Esophagus muscularis mucosa (tissue), 4 donors: ENCODE results near the gene DUS1L. TPM values are rescaled to one million over a fixed set of nuclear protein-coding genes. Genes with fewer than 3 reads are reported as not detected.

ENCODE experiments used
- DNase-seq: peaks from one replicate; pipeline ENCODE4 v3.0.0-alpha.2; 2017; ENCODE audit errors: extremely low spot score
- H3K27ac ChIP-seq, 4 donors: fragments of 200-600 bp; sonication (generic); replicated peaks in 1 of 4; 1 replicate in 3 of 4; 2 replicates in 1 of 4; pipeline ENCODE4 v1.5.1; 2016 to 2019; ENCODE audit warnings: mild to moderate bottlenecking in 1 of 4
- H3K27me3 ChIP-seq, 4 donors: fragments of 200-600 bp; sonication (generic); one replicate each; pipeline versions ENCODE4 v1.5.1 to v1.6.0; 2016 to 2019
- H3K36me3 ChIP-seq, 4 donors: fragments of 200-600 bp; sonication (generic); one replicate each; pipeline ENCODE4 v1.5.1; 2016 to 2019
- H3K4me1 ChIP-seq, 4 donors: fragments of 200-600 bp; sonication (generic); one replicate each; pipeline ENCODE4 v1.5.1; 2016 to 2019
- H3K4me3 ChIP-seq, 4 donors: fragments of 200-600 bp; sonication (generic); 1 replicate in 2 of 4; 2 replicates in 2 of 4; pipeline ENCODE4 v1.5.1; 2016 to 2019; ENCODE audit warnings: mild to moderate bottlenecking in 4 of 4, moderate library complexity in 1 of 4
- H3K9me3 ChIP-seq, 4 donors: fragments of 200-600 bp; sonication (generic); 1 replicate in 3 of 4; 2 replicates in 1 of 4; pipeline ENCODE4 v1.5.1; 2016 to 2019
- CTCF ChIP-seq, 3 experiments: fragments of 200-600 bp in 2 of 3; fragments of 450-650 bp in 1 of 3; sonication (generic) in 2 of 3; IDR thresholded peaks; one replicate each; pipeline ENCODE4 v1.5.1; 2017 to 2019; ENCODE audit warnings: antibody characterized with exemption in 3 of 3, mild to moderate bottlenecking in 2 of 3, moderate library complexity in 1 of 3
- EP300 ChIP-seq: sonication (generic); formaldehyde crosslinking; IDR thresholded peaks from one replicate; pipeline ENCODE4 v1.6.1; 2017; ENCODE audit warnings: antibody characterized with exemption
- POLR2A ChIP-seq: fragments of 450-650 bp; IDR thresholded peaks from one replicate; pipeline ENCODE4 v1.6.1; 2017; ENCODE audit warnings: antibody characterized with exemption, moderate library complexity, mild to moderate bottlenecking, low read depth
- POLR2AphosphoS5 ChIP-seq, 2 donors: sonication (generic); formaldehyde crosslinking; IDR thresholded peaks; one replicate each; pipeline ENCODE4 v1.6.1; 2017; ENCODE audit warnings: antibody characterized with exemption in 2 of 2
- WGBS: methylation state at CpG from one replicate; pipeline ENCODE4 v1.1.5; 2018; 5-methylcytosine and 5-hydroxymethylcytosine counted together
- intact Hi-C: fragments of 100-400 bp; cut with DNase I; formaldehyde crosslinking; loops from one replicate; pipeline ENCODE4 v1.15.1; 2023
- total RNA-seq, 4 donors: library from RNA; depleted of rRNA; stranded (reverse); fragments of >200 nt; gene quantifications; one replicate each; pipeline versions ENCODE4 v1.1.0 to v1.2.1, GENCODE V29; 2016

The DUS1L gene
- total RNA-seq, 4 donors from 2014 or later, result 42.2 to 77.1 (median 52.6) TPM

- TF ChIP-seq EP300 (no peak), CTCF (IDR thresholded peaks at IDR 0.05) (no peak), POLR2AphosphoS5 (IDR thresholded peaks at IDR 0.05) (no peak), POLR2A (no peak)
- DNase-seq, result no peak
- WGBS, result 94% methylated on average over 30 of the region's 44 CpGs
- H3K4me1 ChIP-seq, result peaks cover 0 to 6% (median 0%) of the 10 kb centered on the region in 4 donors
- intact Hi-C loops, result no loop called here
- H3K27me3 ChIP-seq, result no peaks in the 10 kb centered on the region
- H3K27ac ChIP-seq, result no peak overlapping the region
- peaks cover 59 to 80% (median 74%) of the 10 kb centered on the region in 4 donors for H3K36me3 ChIP-seq
- no peak overlapping the region for H3K4me3 ChIP-seq
- no peaks in the 10 kb centered on the region for H3K9me3 ChIP-seq
Measured at GRCh38 chr17:82080789-82081464, 15.3 kb upstream of the DUS1L start.

GRCh38 chr17:82080048-82080788 lies 14.6 kb upstream of the DUS1L start:
- 83% methylated on average over 17 of the region's 36 CpGs for WGBS
- Histone ChIP-seq H3K9me3 (no peaks in the 10 kb centered on the region), H3K4me3 (no peak overlapping the region), H3K4me1 (peaks cover 0 to 6% (median 0%) of the 10 kb centered on the region in 4 donors), H3K36me3 (peaks cover 51 to 73% (median 67%) of the 10 kb centered on the region in 4 donors), H3K27me3 (no peaks in the 10 kb centered on the region), H3K27ac (no peak overlapping the region)
- no peak for TF ChIP-seq POLR2A
- TF ChIP-seq POLR2AphosphoS5 (IDR thresholded peaks at IDR 0.05), result no peak
- TF ChIP-seq EP300, result no peak
- TF ChIP-seq CTCF (IDR thresholded peaks at IDR 0.05), result no peak
- no peak for DNase-seq
- intact Hi-C loops, result no loop called here

DNA sequence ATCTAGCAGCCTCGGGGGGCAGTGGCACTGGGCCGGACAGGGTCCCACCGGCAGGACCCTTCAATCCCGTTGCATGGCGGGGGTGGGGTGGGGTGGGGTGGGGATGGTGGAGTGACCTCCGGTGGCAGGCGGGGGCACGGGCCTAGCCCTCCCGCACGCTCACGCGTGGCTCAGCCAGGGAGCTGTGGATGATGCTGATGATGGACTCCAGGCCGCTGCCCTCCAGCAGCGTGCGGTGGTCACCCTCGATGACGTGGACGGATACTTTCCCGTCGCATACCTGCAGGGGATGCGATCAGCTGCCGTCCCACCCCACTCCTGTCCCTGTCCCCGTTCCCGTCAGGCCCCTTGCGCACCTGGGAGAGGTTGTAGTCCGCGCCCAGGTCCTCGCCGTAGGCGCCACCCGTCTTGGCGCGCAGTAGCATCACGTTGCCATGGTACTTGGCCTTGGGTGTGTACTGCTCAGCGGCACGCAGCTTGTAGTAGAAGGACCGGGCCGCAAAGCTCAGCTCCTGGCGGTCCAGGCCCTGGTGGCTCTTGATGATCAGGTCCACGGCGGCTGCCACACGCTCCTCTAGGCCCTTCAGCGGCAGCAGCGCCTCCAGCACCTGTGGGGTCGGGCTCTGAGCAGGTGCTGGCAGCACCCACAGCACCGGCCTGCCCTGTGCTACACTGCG lies 13.5 kb upstream of the DUS1L start:
- DNase-seq, result no peak
- peaks cover 0 to 6% (median 0%) of the 10 kb centered on the region in 4 donors for H3K4me1 ChIP-seq
- WGBS, result 93% methylated on average over 42 of the region's 47 CpGs
- no peaks in the 10 kb centered on the region for H3K27me3 ChIP-seq
- H3K27ac ChIP-seq, result no peak overlapping the region
- H3K36me3 ChIP-seq, result peaks cover 41 to 62% (median 56%) of the 10 kb centered on the region in 4 donors
- TF ChIP-seq CTCF (IDR thresholded peaks at IDR 0.05) (no peak), EP300 (no peak), POLR2A (no peak), POLR2AphosphoS5 (IDR thresholded peaks at IDR 0.05) (no peak)
- intact Hi-C loops, result no loop called here
- H3K9me3 ChIP-seq, result no peaks in the 10 kb centered on the region
- H3K4me3 ChIP-seq, result no peak overlapping the region

GRCh38 chr17:82078433-82078832 lies 12.8 kb upstream of the DUS1L start:
- intact Hi-C loops, result no loop called here
- WGBS, result 92% methylated on average over 18 of the region's 18 CpGs
- TF ChIP-seq POLR2AphosphoS5 (IDR thresholded peaks at IDR 0.05), result no peak
- TF ChIP-seq EP300, result no peak
- TF ChIP-seq POLR2A, result no peak
- no peak for DNase-seq
- H3K9me3 ChIP-seq, result no peaks in the 10 kb centered on the region
- H3K4me1 ChIP-seq, result peaks cover 0 to 6% (median 0%) of the 10 kb centered on the region in 4 donors
- H3K27ac ChIP-seq, result no peak overlapping the region
- no peaks in the 10 kb centered on the region for H3K27me3 ChIP-seq
- no peak overlapping the region for H3K4me3 ChIP-seq
- H3K36me3 ChIP-seq, result peaks cover 34 to 55% (median 49%) of the 10 kb centered on the region in 4 donors
